ENCODE measurements around the gene KANSL2.
A peak's percentile ranks its signal among the peaks of the same experiment; 100 is the strongest.
"Not testable (repeated sequence)": the region's sequence is repeated elsewhere in the genome, so short reads cannot be mapped to it uniquely, and the experiment has no call there.

Gene KANSL2

DNA sequence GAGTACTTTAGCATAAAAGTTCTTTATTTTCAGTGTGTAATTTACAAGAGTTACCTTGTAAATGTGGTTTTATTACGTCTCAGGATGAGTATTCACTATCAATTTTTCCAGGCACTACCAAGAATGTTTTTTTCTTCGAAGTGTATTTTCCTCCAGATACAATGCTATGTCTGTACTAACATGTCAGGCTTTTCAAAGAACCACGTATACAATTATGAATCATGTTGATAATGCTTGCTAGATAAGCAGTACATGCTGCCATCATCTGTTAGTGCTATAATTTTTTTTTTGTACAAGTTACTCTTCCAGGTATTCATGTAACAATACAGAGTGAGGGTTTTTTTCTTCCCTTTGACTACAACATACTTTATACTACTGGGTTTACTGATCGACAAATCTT lies 5.6 kb upstream of the KANSL2 start:
- H3K9me3 ChIP-seq (ENCODE audit: severe bottlenecking) = no peaks in the 10 kb centered on the region
- TF ChIP-seq, protein P1, sequence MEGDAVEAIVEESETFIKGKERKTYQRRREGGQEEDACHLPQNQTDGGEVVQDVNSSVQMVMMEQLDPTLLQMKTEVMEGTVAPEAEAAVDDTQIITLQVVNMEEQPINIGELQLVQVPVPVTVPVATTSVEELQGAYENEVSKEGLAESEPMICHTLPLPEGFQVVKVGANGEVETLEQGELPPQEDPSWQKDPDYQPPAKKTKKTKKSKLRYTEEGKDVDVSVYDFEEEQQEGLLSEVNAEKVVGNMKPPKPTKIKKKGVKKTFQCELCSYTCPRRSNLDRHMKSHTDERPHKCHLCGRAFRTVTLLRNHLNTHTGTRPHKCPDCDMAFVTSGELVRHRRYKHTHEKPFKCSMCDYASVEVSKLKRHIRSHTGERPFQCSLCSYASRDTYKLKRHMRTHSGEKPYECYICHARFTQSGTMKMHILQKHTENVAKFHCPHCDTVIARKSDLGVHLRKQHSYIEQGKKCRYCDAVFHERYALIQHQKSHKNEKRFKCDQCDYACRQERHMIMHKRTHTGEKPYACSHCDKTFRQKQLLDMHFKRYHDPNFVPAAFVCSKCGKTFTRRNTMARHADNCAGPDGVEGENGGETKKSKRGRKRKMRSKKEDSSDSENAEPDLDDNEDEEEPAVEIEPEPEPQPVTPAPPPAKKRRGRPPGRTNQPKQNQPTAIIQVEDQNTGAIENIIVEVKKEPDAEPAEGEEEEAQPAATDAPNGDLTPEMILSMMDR (IDR thresholded peaks at IDR 0.05; ENCODE audit: low read depth, low read length) = no peak
- no peak overlapping the region for H3K4me3 ChIP-seq (ENCODE audit: low read depth, low read length)
- H3K27ac ChIP-seq = no peak overlapping the region
- DNase-seq = no peak
- H3K27me3 ChIP-seq (ENCODE audit: insufficient read depth, low read depth, severe bottlenecking) = no peaks in the 10 kb centered on the region
- peaks cover 23% of the 10 kb centered on the region for H3K36me3 ChIP-seq

DNA sequence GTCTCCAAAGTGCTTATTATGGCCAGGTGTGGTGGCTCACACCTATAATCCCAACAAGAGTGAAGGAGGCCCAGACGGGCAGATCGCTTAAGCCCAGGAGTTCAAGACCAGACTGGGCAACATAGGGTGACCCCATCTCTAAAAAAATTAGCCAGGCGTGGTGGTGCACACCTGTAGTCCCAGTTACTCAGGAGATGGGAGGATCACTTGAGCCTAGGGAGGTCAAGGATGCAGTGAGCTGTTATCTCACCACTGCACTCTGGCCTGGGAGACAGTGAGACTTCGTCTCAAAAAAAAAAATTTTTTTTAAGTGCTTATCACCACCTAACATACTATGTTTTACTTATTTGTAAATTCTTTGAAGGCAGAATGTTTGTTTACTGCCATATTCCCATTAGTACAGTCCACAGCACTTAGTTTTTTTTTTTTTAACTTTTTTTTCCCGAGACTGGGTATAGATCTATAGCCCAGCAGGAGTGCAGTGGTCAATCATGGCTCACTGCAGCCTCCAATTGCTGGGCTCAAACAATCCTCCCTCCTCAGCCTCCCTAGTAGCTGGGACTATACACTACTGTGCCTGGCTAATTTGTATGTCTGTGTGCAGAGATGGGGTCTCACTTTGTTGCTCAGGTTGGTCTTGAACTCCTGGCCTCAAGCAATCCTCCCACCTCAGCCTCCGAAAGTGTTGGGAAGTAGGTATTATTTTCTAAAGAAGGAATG lies 4.7 kb upstream of the KANSL2 start:
- H3K36me3 ChIP-seq = peaks cover 19% of the 10 kb centered on the region
- H3K27ac ChIP-seq = no peak overlapping the region
- no peaks in the 10 kb centered on the region for H3K27me3 ChIP-seq (ENCODE audit: insufficient read depth, low read depth, severe bottlenecking)
- H3K9me3 ChIP-seq (ENCODE audit: severe bottlenecking) = no peaks in the 10 kb centered on the region
- TF ChIP-seq, protein P1 (IDR thresholded peaks at IDR 0.05; ENCODE audit: low read depth, low read length) = no peak
- DNase-seq = no peak
- H3K4me3 ChIP-seq (ENCODE audit: low read depth, low read length) = no peak overlapping the region

DNA sequence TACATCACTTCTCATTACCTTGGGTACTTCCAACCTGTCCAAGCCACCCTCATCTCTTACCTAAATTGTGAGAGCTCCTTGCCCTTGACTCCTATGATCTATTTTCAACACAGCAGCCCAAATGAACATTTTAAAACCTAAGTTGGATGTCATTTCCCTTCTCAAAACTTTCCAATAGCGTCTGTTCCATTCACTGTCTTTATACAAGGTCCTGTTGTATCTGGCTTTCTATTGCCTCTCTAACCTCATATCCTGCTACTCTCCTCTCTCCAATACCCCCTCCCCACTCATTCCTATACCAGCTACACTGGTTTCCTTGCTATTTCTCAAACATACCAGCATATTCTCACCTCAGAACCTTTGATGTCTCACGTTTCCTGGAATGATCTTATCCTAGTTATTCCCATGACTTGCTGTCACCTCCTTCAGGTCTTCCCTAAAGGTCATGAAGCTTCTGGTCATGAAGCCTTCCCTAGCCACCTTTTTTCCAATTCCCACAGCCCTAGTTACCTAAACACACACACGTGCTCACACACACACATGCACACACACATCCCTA lies 4.1 kb upstream of the KANSL2 start:
- Histone ChIP-seq H3K9me3 (ENCODE audit: severe bottlenecking) (no peaks in the 10 kb centered on the region), H3K4me3 (ENCODE audit: low read depth, low read length) (no peak overlapping the region), H3K27ac (no peak overlapping the region), H3K27me3 (ENCODE audit: insufficient read depth, low read depth, severe bottlenecking) (no peaks in the 10 kb centered on the region), H3K36me3 (peaks cover 19% of the 10 kb centered on the region)
- DNase-seq = no peak
- TF ChIP-seq, protein P1 (IDR thresholded peaks at IDR 0.05; ENCODE audit: low read depth, low read length) = no peak

DNA sequence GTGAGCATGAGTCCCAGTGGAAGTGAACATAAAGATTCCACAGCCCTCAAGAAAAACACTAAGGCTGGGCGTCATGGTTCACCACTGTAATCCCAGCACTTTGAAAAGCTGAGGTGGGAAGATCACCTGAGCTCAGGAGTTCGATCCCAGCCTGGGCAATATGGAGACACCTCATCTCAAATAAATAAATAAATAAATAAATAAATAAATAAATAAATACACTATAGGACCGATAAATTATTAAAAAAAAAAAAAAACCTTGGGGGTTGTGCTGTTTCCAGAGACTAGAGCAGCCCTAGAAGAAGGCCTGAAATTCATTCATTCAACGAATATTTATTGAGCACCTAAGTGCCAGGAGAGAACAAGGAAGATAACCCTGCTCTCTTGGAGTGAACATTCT lies 1.5 kb upstream of the KANSL2 start:
- H3K27me3 ChIP-seq (ENCODE audit: insufficient read depth, low read depth, severe bottlenecking) = no peaks in the 10 kb centered on the region
- no peak overlapping the region for H3K4me3 ChIP-seq (ENCODE audit: low read depth, low read length)
- H3K9me3 ChIP-seq (ENCODE audit: severe bottlenecking) = no peaks in the 10 kb centered on the region
- peaks cover 36% of the 10 kb centered on the region for H3K36me3 ChIP-seq
- TF ChIP-seq, protein P1 (IDR thresholded peaks at IDR 0.05; ENCODE audit: low read depth, low read length) = no peak
- no peak for DNase-seq
- H3K27ac ChIP-seq = no peak overlapping the region

DNA sequence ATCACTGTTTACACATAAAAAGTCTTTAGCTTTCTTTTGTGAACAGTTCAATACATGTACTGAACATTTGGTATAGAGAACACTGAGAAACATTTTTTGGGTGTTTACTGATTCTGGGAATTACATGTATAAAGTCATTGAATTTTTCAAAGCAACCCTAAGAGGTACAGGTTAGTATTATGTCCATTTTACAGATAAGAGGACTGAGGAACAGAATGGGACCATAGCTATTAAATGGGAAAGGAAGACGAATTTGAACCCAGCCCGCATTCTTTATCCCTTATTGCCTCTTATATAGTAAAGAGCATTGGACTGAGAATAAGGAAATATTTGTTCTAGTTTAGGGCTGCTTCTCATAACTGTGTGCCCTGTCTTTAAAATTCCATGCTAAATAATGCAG lies 889 bp upstream of the KANSL2 start:
- DNase-seq = no peak
- Histone ChIP-seq H3K27ac (no peak overlapping the region), H3K4me3 (ENCODE audit: low read depth, low read length) (peak overlapping the region; percentile 64), H3K36me3 (peaks cover 39% of the 10 kb centered on the region), H3K9me3 (ENCODE audit: severe bottlenecking) (no peaks in the 10 kb centered on the region), H3K27me3 (ENCODE audit: insufficient read depth, low read depth, severe bottlenecking) (no peaks in the 10 kb centered on the region)
- TF ChIP-seq, protein P1 (IDR thresholded peaks at IDR 0.05; ENCODE audit: low read depth, low read length) = no peak

DNA sequence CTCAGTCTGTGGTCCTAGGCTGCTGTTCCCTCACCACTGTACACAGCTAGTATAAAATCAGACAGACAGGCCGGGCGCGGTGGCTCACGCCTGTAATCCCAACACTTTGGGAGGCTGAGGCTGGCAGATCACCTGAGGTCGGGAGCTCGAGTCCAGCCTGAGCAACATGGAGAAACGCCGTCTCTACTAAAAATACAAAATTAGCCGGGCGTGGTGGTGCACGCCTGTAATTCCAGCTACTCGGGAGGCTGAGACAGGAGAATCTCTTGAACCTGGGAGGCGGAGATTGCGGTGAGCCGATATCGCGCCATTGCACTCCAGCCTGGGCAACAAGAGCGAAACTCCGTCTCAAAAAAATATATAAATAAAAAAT lies 481 bp upstream of the KANSL2 start:
- not testable (repeated sequence) for H3K27me3 ChIP-seq (ENCODE audit: insufficient read depth, low read depth, severe bottlenecking); DNase-seq; H3K9me3 ChIP-seq (ENCODE audit: severe bottlenecking)
- H3K27ac ChIP-seq = peak overlapping the region; percentile 56
- peak overlapping the region; percentile 64 for H3K4me3 ChIP-seq (ENCODE audit: low read depth, low read length)
- H3K36me3 ChIP-seq = peaks cover 39% of the 10 kb centered on the region

All from WERI-Rb-1 (cell line).